ENCODE results near the gene CEP104.
A peak's percentile ranks its signal among the peaks of the same experiment; 100 is the strongest.

CEP104 gene

DNA sequence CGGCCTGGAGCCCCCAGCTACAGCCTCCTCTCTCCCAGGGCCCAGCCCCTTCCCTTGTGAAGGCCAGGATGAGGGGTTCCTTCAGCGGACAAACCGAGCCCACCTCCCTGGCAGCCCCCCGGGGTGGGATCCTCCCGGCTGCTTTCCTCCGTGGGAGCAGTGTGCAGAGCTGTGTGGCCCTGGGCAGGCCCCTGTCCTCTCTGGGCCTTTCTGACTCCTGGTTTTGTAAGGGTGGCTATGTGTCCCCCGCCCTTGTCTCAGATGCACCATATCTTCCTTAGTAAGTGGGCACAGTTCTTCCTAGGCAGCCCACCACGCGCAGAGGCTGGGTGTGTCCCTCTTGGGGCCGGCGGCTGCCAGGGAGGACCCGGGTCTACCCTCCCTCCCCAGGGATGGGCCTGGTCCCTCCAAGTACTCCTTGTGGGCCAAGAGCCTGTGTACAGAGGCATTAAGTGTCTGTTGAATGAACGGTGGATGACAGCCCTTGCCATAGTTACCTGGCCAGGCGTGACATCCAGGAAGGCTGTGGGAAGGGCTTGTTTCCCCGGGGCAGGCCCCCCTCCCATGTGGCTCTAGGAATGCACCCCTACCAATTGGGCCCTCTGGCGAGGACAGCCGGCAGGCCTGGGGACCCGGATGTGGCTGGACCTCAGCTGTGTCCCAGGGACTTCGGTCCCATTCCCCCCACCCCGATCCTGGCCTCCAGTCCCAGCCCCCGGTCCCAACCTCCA is 80.6 kb downstream of the CEP104 start:
- DNase-seq = no peak

DNA sequence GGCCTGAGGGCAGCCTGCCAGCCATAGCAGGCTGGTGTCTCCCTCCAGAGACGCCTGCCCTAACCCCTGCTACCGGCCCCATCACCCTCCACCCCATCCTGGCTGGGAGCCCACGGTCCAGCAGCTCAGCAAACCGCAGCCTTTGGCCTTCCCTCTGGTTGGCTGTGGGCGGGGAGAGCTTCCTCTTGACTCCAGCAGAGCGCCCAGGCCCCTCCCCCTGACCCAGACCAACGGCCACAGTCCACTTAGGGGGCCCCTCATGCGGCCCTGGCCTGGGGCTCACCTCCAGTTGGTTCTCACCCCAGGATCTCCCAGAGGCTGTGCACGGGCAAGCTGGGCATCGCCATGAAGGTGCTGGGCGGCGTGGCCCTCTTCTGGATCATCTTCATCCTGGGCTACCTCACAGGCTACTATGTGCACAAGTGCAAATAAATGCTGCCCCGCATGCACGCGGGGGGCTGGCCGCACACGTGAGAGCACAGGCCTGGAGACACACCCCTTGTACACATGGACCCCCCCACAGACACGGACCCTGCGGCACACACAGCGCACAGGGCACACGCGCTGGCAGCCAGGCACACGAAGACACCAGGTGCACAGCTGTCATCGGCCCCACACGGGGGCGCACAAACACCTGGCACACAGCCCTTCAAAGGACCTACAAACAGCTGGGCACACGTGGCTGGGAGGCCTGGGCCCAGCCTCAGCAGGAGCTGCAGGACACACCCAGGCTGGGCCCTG is 81.4 kb downstream of the CEP104 start:
- DNase-seq = no peak

DNA sequence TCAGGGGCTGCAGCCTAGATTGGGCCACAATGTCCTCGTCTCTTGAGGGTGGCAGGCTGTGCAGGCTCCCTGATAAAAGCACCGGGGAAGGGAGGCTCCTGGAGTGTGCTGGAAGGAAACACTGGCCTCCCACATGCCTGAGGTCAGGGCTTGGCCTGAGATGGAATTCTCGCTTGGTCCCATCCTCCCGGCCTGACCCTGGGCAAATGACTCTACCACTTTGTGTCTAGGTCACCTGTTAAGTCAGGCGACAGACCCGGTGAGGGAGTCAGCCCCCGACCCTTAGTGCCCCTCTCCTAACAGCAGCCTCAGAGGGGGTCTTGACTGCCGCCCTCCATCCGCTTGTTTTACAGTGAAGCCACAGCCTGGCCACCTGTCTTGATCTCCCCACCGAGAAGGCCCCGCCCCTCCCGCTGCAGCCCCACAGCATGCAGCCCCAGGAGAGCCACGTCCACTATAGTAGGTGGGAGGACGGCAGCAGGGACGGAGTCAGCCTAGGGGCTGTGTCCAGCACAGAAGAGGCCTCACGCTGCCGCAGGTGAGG is 82.0 kb downstream of the CEP104 start:
- no peak for DNase-seq

DNA sequence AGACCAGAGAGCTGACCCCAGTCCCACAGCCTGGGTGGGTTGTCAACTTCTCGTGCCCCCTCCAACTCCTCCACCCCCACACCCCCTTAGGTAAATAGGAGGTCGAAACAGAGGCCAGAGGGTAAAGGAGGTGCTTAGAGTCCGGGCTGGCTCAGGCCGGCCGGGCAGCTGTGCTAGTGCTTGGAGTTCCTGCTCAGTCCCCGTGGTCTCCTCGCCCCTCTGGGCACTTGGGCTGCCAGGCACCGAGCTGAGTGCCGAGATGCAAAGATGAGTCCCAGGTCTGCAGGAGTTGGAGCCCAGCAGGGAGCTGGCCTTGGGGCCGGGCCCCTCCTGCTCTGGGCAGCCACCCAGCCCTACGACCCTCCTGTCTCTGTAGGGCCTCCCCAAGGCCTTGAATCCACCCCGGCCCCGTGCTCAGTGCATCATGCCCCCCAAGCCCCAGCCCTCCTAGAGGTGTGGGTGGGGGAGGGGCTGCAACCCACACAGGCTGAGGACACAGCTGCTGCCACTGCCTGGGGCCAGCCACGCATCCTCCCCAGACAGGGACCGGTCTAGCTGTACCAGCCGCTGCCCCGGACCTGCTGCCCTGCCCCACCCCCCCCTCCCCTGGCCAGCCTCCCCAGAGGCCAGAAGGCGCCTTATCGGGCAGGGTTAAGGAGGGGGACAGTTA is 82.6 kb downstream of the CEP104 start:
- DNase-seq = no peak

DNA sequence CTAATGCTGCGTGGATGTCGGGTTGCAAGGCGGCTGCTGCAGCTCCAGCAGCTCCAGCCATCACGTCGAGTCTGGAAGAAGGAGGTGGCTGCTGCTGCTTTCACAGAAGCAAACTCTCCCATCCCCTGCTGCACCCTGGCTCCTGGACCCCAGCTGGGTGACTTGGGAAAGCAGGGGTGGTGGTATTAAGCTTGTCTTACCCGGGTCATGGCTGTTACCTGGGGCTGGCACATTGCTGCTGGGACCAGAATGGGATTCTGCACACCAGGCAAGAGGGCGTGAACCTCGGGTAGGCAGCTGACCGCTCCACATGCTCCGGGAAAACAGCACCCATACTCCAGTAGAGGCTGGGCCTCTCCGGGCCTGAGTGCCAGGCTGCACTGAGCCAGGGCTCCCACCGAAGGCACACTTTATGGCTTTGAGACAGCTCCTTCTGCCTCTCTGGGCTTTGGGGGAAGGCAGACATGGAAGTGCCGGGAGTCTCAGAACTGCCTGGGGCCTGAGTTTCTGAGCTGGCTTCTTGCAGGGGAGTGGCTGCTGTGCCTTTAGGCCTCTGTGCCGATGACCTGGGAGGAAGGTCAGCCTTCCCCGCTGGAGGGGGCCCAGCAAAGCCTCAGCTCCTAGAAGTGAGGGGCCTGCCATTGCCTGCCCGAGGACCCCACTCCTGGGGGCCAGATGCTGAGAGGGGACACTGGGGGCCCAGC is 83.3 kb downstream of the CEP104 start:
- no peak for DNase-seq

DNA sequence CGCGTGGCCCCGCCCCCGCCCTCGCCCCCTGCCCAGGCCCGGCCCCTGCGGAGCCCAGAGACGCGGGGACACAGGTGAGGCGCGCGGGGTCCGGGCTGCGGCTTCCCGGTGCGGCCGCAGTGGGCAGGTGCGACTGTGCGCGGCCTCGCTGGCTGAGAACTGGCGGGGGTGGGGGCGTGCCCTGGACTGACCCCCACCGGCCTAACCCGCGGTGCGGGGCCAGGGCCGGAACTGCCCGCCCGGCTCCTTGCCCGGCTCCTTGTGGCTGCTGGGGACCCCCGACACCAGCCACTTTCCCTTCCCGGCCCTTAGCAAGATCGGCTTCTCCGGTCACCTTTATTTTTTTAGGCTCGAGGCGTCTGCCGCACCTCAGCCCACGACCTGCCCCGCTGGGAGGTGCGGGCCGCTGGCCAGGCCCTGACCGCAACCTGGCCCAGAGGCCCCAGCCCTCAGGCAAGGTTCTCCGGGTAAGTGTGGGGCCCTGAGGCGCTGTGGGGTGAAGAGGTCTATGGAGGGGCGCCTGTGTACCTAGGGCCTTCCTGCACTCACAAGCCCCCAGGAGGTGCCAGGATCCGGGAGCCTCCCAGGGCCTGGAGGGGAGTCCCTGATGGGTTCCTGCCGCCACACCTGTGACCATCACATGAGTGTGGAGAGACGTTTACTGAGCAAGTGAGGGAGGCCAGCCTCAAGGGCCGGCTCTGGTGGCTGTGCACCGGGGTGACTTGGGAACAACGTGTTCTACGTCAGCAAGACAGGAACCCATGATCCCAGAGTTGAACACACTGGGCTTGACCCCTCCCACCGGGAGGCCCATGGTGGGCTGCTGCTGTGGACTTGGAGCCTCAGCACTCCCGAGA is 84.1 kb downstream of the CEP104 start, which contains the start of gene SMIM1:
SMIM1 (plus strand) TSS at position 35 of the 857 bp plus-strand sequence. CDS start 2,625 bp downstream, outside the sequence.
- no peak for DNase-seq

DNA sequence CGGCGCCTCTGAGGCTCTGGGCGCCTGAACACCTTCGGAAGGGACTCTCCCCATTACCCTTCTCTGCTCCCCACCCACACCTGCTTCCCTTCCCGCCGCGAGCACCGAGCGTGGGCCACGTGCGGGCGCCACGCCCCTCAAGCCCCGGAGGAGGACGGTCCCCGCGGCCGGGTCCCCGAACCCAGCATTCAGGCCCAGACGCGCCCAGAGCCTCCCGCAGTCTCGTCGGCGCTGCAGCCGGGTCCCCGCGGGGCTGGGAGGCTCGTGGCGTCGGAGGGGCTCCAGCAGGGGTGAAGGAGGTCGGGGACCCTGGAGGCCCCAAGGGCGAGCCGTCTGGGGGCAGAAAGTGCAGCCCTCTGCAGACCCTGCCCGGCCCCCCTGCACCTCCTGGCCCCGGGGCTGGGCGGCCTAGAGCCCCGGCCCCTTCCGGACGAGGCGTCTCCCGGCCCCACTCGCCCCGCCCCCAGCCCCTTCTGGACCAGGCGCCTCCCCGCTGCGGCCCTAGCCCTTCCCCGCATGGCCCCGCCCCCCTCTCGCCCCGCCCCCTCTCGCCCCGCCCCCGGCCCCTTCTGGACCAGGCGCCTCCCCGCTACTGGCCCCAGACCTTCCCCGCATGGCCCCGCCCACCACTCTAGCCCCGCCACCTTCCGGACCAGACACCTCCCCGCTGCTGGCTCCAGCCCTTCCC is 84.8 kb downstream of the CEP104 start:
- DNase-seq = peak; percentile 84

DNA sequence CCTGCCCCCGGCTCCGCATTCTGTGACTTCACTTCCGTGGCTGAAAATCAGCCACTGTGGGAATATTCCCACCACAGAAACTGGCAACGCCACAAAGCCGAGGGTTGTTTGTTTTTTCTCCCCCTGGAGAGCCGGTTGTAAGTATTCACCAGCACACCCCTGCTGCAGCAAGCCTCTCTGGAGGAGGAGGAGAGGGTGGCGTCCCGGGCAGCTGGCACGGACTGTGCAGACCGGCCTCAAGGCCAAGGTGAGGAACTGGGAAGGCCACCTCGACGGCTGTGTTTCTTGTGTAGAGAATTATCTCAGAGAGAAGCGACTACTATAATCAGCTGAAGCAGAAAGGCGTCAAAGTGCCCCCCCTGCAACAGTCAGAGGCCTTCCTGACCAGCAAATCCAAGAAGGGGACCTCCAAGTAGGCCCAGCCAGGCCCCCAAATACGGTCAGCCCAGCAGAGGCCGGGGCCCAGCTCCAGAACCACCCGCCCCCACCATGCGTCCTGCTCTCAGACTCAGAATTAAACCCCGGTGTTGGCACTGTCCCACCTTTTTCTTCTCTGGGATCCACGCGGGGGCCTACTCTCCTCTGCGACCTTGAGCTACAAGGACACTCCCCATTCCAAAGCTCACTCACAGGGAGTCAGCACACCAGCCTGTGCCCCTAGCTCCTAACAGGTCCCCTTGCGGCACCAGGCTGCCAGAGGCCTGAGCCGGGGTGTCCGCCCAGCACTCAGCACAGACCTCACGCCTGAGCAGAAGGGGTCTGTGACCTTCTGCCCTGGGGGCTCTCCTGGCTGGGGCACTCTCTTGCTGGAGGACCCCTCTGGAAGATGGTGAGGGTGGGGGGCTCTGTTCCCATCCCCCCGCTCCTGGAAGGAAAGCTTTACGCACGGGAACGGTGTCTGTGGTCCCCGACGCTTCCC is 85.6 kb downstream of the CEP104 start:
- DNase-seq = no peak

DNA sequence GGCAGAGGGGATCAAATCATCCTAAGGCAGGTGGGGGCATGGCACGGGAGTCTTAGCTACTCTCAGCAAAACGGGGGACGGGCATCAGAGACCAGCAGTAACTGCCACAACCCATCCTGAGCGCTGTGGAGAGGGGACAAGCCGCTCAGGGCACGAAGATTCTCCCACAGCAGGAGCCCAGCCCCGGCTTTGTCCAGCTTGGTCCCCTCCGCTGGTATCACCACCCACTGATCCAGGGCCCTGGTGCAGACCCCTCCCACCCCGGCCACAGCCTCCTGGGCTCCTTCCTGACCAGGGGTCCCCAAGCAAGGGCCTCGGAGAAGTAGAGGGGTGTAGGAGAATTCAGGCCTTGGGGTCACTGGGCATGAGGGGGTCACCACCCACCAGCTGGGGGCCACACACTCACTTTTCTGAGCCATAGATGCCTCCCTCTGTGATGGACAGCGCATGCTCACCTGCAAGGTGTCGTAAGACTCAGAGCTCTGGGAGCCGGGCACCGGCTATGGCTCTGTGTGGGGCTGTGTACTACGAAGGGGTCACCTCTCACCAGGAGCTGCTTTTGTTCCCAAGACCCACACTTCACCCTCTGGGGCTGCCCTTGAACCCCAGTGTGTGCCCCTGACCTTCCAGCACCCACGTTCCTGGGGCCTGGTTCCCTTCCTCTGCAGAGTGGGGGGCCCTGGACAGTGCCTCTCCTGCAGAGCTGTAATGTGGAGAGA is 86.8 kb downstream of the CEP104 start:
- DNase-seq = no peak

DNA sequence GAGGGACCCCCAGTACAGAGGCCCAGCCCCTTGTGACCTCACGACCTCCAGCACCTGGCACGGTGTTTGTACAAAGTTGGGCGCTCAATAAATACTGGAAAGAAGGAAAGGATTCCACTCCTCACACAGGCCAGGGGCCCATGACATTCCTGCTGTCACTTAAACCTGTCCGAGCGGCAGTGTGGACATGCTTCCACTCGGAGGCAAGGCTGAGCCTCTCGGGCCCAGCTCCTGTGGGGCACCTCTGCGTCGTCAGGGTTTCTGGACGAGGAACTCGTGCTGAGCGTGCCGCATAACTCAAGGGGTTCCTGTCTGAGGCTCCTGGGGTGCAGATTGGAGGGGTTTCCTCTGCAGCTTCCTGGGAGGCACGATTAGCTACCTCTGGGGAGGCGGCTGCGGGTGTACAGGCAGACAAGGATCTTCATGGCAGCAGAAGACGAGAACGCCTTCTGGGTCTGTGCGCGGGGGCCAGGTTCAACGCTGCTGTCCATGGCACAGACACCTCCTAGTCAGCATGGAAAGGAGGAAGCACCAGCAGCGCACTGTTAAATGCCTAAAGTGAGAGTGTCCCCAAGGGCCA is 88.1 kb downstream of the CEP104 start:
- DNase-seq = no peak

DNA sequence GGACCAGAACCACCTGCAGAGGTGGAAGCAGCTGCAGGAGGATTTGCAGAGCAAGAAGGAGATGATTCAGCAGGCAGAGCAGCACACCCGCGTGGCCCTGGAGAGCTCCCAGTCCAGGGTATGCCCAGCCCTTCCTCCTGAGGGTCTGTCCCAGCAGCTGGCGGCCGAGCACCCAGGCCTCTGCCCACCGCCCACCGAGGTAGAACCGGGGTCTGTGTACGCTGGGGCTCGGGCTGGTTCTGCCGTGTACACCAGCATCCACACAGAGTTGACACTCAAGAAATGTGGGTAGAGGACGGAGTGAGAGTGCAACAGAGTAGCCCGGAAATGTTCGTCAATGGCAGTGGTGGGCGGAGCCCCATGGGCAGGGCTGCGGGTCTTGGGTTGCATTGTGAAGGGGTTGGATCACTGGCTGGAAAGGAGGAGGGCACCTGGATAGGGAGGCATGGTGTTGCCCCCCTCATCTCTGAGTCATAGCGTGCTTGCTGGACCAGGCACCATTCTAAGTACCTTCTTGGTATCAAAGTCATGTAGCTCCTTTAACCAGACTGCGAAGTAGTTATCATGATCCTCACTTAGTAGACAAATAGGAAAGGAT is 89.6 kb downstream of the CEP104 start:
- no peak for DNase-seq

DNA sequence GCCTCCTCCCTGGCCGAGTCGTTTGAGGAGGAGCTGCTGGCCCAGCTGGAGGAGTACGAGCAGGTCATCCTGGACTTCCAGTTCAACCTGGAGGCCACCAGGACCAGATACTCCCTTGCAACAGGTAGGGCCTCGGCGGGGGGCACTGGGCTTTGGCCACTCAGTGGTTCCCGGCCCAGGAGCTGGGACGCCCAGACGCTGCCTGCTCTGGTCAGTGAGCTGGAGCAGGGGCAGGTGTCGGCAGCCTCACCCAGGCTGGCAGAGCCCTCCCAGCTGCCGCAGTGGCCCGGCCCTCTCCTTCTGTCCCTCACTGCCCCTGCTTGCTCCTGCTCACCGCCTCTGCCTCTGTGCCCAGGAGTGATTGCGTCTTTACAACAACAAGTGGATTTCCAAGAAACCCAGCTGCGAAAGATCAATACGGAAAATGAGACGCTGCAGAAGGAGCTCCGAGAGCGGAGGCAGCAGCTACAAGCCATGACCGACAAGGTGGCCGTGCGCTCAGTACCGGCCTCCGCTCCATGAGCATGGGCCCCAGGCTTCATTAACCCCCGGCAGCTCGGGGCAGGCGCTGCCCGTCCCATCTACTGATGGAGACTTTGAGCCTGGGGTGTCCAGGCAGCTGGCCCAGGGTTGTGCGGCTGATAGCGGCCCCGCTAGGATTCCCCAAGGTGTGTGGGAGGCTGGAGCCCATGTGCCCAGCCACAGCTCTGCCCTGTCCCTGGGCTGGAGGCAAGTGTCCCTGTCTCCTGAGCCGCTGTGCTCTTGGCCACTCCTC is 93.5 kb downstream of the CEP104 start:
- no peak for DNase-seq

DNA sequence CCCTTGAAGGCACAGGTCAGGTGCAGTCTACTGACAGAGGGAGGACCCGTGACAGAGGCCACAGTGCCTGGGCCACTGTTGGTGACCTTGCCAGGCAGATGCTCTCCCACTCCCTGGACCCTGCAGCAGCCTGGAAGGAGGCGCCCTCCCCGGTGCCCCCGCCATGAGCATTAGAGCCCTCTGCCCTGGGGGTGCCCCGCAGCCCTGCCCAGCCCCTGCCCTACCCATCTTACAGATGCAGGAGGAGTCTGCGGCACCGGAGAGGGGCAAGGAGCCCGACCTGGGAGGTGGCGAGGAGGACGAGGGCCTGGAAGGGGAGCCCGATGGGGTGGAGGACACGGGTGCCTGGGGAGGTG is 94.2 kb downstream of the CEP104 start:
- no peak for DNase-seq

DNA sequence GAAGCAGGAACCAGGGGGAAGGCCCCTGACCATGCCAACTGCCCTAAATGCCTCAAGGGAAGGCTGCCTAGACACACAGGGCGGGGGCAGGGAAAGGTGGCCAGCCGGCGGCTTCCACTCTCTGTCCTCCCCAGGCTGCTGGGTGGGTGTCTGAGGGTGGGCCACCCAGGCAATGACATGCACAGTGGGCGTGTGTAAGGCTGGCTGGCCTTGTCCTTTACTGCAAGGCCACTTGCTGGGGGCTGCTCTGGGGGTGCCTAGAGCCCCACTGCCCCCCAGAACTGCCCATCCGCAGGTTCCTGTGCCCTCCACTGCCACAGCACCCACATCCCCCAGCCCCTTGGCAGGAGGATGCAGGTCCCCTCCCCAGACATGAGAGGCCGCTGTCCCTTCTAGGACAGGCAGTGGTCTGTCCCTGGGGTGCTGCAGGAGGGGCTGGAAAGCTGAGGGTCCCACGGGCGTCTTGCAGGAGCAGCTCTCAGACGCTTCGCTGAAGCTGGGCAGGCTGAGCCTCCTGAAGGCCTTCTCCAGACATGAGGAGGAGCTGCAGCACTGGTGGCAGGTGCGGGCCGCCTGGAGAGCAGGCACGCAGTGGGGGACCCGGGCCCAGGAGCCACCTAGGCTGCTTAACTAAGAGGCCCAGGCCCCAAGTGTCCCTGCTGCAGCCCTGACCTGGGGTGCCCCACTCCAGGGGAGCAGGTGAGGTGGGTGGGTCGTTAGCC is 94.7 kb downstream of the CEP104 start:
- DNase-seq = no peak
